ENCODE data around the gene BBS4.
A peak's percentile ranks its signal among the peaks of the same experiment; 100 is the strongest.

Gene BBS4

DNA sequence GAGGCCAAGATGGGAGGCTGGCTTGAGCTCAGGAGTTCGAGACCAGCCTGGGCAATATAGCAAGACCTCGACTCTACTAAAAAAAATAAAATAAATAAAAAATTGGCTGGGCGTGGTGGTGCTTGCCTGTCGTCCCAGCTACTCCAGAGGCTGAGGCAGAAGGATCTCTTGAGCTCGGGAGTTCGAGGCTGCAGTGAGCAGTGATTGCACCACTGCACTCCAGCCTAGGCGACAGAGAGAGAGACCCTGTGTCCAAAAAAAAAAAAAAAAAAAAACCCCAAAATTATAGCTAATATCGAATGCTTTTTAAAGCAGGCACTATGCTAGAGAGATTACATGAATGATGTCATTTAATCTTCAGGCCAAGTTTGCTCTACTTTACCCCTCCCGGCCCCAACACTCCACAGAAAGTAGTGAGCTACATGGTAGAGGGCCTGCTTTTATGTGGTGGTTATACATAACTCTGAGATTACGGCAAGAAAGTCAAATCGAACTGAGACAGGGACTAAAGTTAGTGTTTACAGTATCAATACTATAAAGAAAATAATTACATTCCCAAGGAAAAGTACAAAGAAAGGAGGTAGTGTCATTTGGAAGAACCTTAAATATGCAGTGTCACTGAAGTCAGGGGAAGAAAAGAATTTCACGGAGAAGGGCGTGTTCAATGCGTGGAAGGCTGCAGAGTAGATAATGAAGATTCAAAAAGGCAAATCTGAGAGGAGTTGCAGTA lies 96.4 kb downstream of the BBS4 start:
- H3K27ac ChIP-seq (ENCODE audit: low read length), result peak overlapping the region; percentile 85

DNA sequence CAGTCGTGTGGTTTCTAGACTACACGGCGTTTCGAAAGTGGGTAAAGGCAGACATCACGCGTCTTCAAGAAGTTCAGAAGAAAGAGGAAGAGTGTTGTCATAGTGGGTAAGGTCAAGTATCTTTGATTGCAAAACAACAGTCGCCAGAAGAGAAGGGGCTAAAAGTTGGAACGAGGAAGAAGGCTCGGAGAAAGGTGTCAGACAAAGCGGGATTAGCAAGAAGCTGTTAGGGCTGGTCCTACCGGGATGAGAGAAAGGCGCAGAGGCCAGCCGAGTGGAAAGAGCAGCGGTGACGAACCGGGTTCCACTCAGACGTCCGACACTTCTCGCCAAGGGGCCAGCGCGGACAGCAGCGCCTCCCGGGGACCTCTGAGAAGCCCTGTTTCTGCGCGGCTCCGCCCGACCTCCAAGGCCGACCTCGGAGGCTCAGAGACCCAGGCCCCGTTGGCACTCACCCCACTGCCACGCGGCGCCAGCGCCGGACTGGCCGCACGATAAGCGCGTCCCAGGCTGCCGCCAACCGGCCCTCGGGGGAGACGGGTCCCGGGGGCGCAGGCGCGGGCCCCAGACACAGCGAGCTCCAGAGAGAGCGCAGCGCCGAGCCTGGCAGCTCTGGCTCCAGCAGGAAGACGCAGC lies 97.1 kb downstream of the BBS4 start:
- Histone ChIP-seq H3K79me2 (ENCODE audit: low read length) (peaks cover 54% of the 10 kb centered on the region), H3K4me3 (ENCODE audit: low read length) (peak overlapping the region; percentile 88), H2AFZ (ENCODE audit: low read depth, low read length) (no peak overlapping the region), H3K4me1 (ENCODE audit: low read length) (peaks cover 40% of the 10 kb centered on the region), H3K36me3 (replicated peaks; ENCODE audit: low read depth, low read length) (peaks cover 32% of the 10 kb centered on the region), H3K27me3 (ENCODE audit: low read depth, low read length) (no peaks in the 10 kb centered on the region), H4K20me1 (ENCODE audit: insufficient read depth, low read length) (peaks cover 39% of the 10 kb centered on the region), H3K27ac (ENCODE audit: low read length) (peak overlapping the region; percentile 85), H3K9me3 (ENCODE audit: insufficient read depth, low read length) (no peaks in the 10 kb centered on the region), H3K4me2 (ENCODE audit: low read length) (peak overlapping the region; percentile 93), H3K9ac (ENCODE audit: low read length) (peak overlapping the region; percentile 86)
- no peak for TF ChIP-seq EZH2phosphoT487 (IDR thresholded peaks at IDR 0.05; ENCODE audit: low read depth)
- TF ChIP-seq, protein P1, sequence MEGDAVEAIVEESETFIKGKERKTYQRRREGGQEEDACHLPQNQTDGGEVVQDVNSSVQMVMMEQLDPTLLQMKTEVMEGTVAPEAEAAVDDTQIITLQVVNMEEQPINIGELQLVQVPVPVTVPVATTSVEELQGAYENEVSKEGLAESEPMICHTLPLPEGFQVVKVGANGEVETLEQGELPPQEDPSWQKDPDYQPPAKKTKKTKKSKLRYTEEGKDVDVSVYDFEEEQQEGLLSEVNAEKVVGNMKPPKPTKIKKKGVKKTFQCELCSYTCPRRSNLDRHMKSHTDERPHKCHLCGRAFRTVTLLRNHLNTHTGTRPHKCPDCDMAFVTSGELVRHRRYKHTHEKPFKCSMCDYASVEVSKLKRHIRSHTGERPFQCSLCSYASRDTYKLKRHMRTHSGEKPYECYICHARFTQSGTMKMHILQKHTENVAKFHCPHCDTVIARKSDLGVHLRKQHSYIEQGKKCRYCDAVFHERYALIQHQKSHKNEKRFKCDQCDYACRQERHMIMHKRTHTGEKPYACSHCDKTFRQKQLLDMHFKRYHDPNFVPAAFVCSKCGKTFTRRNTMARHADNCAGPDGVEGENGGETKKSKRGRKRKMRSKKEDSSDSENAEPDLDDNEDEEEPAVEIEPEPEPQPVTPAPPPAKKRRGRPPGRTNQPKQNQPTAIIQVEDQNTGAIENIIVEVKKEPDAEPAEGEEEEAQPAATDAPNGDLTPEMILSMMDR (IDR thresholded peaks at IDR 0.05; ENCODE audit: low read depth, low read length), result no peak

More for the DNA sequence above, 96.4 kb downstream of the BBS4 start:
- Histone ChIP-seq H3K79me2 (ENCODE audit: low read length) (peaks cover 61% of the 10 kb centered on the region), H3K4me1 (ENCODE audit: low read length) (peaks cover 35% of the 10 kb centered on the region), H2AFZ (ENCODE audit: low read depth, low read length) (no peak overlapping the region), H3K27me3 (ENCODE audit: low read depth, low read length) (no peaks in the 10 kb centered on the region), H3K4me2 (ENCODE audit: low read length) (peak overlapping the region; percentile 93), H3K4me3 (ENCODE audit: low read length) (peak overlapping the region; percentile 88), H3K9me3 (ENCODE audit: insufficient read depth, low read length) (no peaks in the 10 kb centered on the region), H3K36me3 (replicated peaks; ENCODE audit: low read depth, low read length) (peaks cover 36% of the 10 kb centered on the region), H4K20me1 (ENCODE audit: insufficient read depth, low read length) (peaks cover 39% of the 10 kb centered on the region), H3K9ac (ENCODE audit: low read length) (peak overlapping the region; percentile 86)
- TF ChIP-seq, protein P1 (IDR thresholded peaks at IDR 0.05; ENCODE audit: low read depth, low read length), result no peak
- TF ChIP-seq EZH2phosphoT487 (IDR thresholded peaks at IDR 0.05; ENCODE audit: low read depth), result no peak

DNA sequence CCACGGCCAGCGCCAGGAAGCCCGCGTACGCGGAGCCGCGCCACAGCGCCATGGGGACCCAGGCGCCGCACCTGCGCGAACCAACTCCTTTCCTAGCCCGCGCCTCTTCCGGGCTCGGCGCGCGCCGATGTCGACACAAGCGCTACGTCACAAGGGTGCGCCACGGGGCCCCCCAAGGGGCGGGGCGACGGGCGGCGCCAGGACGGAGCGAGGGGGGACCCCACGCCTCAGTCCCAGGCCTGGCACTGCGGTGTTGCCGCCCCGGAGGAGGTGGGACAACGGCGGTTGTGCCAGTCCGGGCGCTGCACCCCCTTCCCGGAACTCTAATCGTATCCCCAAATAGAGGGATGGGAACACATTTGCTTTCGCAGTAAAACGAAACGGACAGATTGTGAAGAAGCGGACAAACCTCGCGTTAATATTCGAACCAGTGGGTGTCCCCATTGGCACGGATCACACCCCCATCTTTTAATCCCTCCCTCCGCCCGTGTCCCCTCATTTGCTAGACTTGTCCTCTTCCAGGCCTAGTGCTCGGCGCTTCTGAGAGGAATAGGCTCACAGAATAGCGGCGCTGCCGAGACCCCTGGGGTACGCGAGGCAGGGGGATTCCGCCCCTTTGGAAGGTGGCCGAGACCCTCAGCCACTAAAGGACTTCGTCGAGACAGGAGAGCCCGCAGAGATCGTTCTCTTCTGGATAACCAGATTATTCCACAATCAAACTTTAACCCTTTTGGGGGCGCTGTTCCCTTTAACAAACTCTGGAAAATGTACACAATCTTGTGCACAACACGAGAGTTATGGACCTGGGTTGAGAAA lies 97.8 kb downstream of the BBS4 start, which contains the start of gene ADPGK:
ADPGK (minus strand) TSS at position 119 of the 816 bp plus-strand sequence; CDS start at position 52, 67 bp downstream.
- Histone ChIP-seq H3K9ac (ENCODE audit: low read length) (peak within 1 kb of the TSS; percentile 88), H3K4me2 (ENCODE audit: low read length) (peak within 1 kb of the TSS; percentile 93), H2AFZ (ENCODE audit: low read depth, low read length) (peak within 1 kb of the TSS; percentile 49), H3K27ac (ENCODE audit: low read length) (peak within 1 kb of the TSS; percentile 85), H3K36me3 (replicated peaks; ENCODE audit: low read depth, low read length) (peaks cover 24% of the 10 kb centered on the region), H3K4me3 (ENCODE audit: low read length) (peak within 1 kb of the TSS; percentile 88), H3K9me3 (ENCODE audit: insufficient read depth, low read length) (no peaks in the 10 kb centered on the region), H3K4me1 (ENCODE audit: low read length) (peaks cover 40% of the 10 kb centered on the region), H3K79me2 (ENCODE audit: low read length) (peaks cover 47% of the 10 kb centered on the region), H3K27me3 (ENCODE audit: low read depth, low read length) (no peaks in the 10 kb centered on the region), H4K20me1 (ENCODE audit: insufficient read depth, low read length) (peaks cover 33% of the 10 kb centered on the region)
- no peak for TF ChIP-seq EZH2phosphoT487 (IDR thresholded peaks at IDR 0.05; ENCODE audit: low read depth)
- TF ChIP-seq, protein P1 (IDR thresholded peaks at IDR 0.05; ENCODE audit: low read depth, low read length), result peak; percentile 72

All from OCI-LY3 (cell line).